ENCODE results near the gene NUDT14.

NUDT14 gene

DNA sequence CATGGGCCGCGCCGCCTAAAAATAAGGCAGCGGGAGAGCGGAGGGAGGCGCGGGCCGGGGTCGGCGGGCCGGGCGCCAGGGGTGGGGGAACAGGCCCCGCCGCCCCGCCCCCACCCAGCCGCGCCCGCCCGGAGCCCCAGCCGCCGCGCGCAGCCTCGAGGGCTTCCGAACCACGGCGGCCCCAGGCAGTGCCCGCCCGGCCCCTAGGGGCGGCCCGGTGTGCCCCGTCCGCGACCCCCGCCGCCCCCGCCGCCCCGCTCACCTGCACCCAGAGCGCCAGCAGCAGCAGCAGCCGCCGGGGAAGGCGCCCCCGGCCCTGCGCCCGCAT lies 13.1 kb downstream of the NUDT14 start:
- TF ChIP-seq FOXP2 (optimal IDR thresholded peaks at IDR 0.05; ENCODE audit: borderline replicate concordance, extremely low read depth, extremely low read length, insufficient read depth) (no peak), TAF1 (IDR thresholded peaks at IDR 0.05; ENCODE audit: borderline replicate concordance, insufficient read depth, low read length) (no peak), POLR2AphosphoS5 (IDR thresholded peaks at IDR 0.05; ENCODE audit: low read depth, low read length) (no peak), SIN3A (IDR thresholded peaks at IDR 0.05; ENCODE audit: borderline replicate concordance, insufficient read depth, low read length) (no peak)
- TF ChIP-seq, protein P1, sequence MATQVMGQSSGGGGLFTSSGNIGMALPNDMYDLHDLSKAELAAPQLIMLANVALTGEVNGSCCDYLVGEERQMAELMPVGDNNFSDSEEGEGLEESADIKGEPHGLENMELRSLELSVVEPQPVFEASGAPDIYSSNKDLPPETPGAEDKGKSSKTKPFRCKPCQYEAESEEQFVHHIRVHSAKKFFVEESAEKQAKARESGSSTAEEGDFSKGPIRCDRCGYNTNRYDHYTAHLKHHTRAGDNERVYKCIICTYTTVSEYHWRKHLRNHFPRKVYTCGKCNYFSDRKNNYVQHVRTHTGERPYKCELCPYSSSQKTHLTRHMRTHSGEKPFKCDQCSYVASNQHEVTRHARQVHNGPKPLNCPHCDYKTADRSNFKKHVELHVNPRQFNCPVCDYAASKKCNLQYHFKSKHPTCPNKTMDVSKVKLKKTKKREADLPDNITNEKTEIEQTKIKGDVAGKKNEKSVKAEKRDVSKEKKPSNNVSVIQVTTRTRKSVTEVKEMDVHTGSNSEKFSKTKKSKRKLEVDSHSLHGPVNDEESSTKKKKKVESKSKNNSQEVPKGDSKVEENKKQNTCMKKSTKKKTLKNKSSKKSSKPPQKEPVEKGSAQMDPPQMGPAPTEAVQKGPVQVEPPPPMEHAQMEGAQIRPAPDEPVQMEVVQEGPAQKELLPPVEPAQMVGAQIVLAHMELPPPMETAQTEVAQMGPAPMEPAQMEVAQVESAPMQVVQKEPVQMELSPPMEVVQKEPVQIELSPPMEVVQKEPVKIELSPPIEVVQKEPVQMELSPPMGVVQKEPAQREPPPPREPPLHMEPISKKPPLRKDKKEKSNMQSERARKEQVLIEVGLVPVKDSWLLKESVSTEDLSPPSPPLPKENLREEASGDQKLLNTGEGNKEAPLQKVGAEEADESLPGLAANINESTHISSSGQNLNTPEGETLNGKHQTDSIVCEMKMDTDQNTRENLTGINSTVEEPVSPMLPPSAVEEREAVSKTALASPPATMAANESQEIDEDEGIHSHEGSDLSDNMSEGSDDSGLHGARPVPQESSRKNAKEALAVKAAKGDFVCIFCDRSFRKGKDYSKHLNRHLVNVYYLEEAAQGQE (IDR thresholded peaks at IDR 0.05; ENCODE audit: insufficient read depth in 1 of 2, low read depth in 2 of 2, low read length in 2 of 2), result no peak

DNA sequence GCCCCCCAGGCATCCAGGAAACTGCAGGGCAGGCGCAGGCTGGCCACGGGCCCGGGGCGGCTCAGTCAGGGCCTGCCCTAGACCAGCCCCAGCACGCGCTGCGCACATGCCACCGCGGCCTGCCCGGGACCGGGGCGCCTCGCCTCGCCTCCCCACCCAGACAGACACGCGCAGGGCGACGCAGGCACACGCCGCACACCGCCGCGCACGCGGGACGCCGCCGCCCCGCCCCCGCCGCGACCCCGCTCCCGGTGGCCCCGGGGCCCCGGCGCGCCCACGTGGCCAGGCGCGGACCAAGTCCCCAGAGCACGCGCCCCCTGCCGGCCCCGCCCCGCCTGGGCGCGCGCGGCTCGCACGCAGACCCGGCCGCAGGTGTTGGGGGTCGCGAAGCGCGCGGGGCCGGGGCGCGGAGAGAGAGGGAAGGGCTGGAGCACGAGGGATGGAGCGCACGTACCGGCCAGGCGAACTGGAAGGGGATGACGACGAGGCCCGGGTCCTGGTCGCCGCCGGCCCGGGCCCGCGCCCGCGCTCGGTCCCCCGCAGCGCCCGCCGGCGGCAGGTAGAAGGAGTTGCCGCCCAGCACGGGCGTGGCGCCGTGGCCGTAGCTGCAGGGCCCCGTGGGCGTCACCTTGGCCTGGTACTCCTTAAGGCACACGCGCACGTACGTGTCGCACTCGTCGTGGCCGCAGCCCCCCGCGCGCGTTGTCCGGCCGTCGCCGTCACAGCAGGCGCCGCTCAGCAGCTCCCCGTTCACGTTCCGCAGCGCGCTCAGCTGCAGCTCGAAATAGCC lies 13.6 kb downstream of the NUDT14 start:
- TF ChIP-seq TAF1 (IDR thresholded peaks at IDR 0.05; ENCODE audit: borderline replicate concordance, insufficient read depth, low read length) (no peak), SIN3A (IDR thresholded peaks at IDR 0.05; ENCODE audit: borderline replicate concordance, insufficient read depth, low read length) (no peak), FOXP2 (optimal IDR thresholded peaks at IDR 0.05; ENCODE audit: borderline replicate concordance, extremely low read depth, extremely low read length, insufficient read depth) (no peak), POLR2AphosphoS5 (IDR thresholded peaks at IDR 0.05; ENCODE audit: low read depth, low read length) (no peak)
- TF ChIP-seq, protein P1 (IDR thresholded peaks at IDR 0.05; ENCODE audit: insufficient read depth in 1 of 2, low read depth in 2 of 2, low read length in 2 of 2), result no peak

DNA sequence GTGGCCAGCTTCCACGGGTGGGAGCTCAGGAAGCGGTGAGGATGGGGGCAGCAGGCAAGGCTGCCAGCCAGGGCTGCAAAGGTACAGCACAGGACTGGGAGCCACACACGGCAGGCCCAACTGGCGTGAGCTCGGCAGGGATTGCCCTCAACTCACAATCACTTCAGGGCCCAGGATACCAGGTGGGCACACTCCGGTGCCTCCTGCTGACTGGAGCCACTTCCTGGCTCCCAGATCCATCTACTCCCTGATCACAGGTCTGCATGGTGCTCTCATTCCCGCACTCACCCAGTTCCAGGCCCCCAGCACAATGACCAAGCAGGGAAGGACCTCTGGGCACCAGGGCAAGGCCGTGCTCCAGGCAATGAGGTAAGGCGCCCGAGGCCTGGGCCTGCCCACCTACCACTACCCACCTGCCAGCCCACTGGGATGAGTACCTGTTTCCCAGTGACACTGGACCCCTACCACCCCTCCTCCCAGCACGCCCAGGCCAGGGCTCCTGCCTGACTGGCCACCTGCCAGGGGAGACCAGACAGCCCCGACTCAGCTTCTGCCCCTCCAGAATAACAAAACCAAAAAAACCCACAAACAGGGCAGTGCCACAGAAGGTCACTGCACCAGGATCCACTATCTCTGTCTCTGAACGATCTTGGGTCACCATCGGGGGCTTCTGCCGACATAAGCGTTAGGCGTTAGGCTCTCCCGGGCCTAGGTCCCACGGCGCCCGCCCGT lies 14.4 kb downstream of the NUDT14 start:
- TF ChIP-seq, protein P1 (IDR thresholded peaks at IDR 0.05; ENCODE audit: insufficient read depth in 1 of 2, low read depth in 2 of 2, low read length in 2 of 2), result no peak
- TF ChIP-seq SIN3A (IDR thresholded peaks at IDR 0.05; ENCODE audit: borderline replicate concordance, insufficient read depth, low read length) (no peak), TAF1 (IDR thresholded peaks at IDR 0.05; ENCODE audit: borderline replicate concordance, insufficient read depth, low read length) (no peak), FOXP2 (optimal IDR thresholded peaks at IDR 0.05; ENCODE audit: borderline replicate concordance, extremely low read depth, extremely low read length, insufficient read depth) (no peak), POLR2AphosphoS5 (IDR thresholded peaks at IDR 0.05; ENCODE audit: low read depth, low read length) (no peak)

DNA sequence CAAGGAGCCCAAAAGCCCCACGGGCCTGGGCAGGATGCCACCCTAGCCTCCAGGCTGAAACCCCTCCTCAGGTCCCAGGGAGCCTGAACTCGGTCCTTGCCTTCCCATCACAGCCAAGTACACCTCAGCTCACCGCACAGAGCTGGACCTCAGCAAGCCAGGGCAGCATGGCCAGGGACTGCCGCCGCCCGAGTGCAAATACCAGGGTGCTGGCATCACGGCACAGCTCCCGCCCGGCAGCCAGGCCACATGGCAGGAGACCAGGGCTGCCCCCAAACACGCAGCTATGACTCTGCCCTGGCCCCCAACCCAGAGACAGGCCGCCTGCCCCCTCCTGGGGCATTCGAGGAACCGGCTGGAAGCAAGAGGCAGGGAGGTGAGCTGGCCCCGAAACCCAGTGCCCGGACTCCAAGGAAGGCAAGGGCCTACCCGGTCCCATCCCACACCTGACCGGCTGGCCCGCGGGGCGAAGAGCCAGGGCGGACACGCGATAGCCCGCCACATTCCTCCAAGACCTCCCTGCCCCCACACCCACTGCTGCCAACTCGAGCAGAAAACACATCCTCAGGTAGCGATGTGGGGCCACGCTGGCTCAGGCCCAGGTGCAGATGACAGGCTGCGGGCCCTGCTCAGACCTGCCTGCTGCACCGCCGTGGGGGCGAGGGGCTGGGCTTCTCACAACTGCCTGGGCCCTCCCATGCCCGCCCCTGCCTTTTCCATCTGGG lies 15.2 kb downstream of the NUDT14 start:
- TF ChIP-seq TAF1 (IDR thresholded peaks at IDR 0.05; ENCODE audit: borderline replicate concordance, insufficient read depth, low read length), result no peak

DNA sequence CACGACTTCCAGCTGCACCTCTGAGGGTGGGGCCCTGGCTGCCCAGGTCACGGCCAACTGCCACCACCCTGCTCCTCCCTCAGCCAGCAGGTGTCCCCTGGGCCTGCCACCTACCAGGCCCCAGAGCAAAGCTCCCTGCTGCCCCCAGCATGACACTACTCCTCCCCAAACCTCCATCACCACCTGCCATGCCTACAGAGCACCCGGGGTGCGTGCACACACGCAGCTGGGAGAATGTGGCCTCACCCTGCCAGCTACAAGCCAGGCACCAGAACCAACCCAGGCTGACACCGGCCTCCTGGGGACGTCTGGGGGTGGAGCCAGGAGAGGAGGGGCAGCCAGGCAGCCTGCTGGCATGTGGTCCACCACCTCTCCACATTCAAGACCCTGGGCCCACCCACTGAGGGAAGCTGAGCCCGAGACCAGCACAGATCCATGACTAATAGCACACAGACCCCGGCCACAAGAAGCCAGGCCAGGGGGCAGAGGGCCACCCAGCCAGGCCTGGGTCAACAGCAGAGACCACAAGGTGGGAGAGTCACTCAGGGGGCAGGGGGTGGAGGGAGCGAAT lies 15.9 kb downstream of the NUDT14 start:
- TF ChIP-seq, protein P1 (IDR thresholded peaks at IDR 0.05; ENCODE audit: insufficient read depth in 1 of 2, low read depth in 2 of 2, low read length in 2 of 2), result no peak
- no peak for TF ChIP-seq POLR2AphosphoS5 (IDR thresholded peaks at IDR 0.05; ENCODE audit: low read depth, low read length)
- TF ChIP-seq TAF1 (IDR thresholded peaks at IDR 0.05; ENCODE audit: borderline replicate concordance, insufficient read depth, low read length), result no peak
- TF ChIP-seq FOXP2 (optimal IDR thresholded peaks at IDR 0.05; ENCODE audit: borderline replicate concordance, extremely low read depth, extremely low read length, insufficient read depth), result no peak
- no peak for TF ChIP-seq SIN3A (IDR thresholded peaks at IDR 0.05; ENCODE audit: borderline replicate concordance, insufficient read depth, low read length)

Data from PFSK-1 (cell line).